MM.1S (cell line): Measurements from ENCODE around the gene MAPKAP1.

ENCODE experiments used
- EZH2 ChIP-seq: fragments of 300-600 bp; sonication (generic); optimal IDR thresholded peaks from 2 replicates; pipeline ENCODE3; 2017; ENCODE audit warnings: low read depth, mild to moderate bottlenecking, antibody characterized with exemption, low read length, mixed read lengths
- TF ChIP-seq, protein P1 (sequence below): fragments of 300-600 bp; sonication (generic); IDR thresholded peaks from 2 replicates; pipeline ENCODE4 v1.5.1; 2016; ENCODE audit warnings: antibody characterized with exemption, low read length, mixed read lengths

DNA sequence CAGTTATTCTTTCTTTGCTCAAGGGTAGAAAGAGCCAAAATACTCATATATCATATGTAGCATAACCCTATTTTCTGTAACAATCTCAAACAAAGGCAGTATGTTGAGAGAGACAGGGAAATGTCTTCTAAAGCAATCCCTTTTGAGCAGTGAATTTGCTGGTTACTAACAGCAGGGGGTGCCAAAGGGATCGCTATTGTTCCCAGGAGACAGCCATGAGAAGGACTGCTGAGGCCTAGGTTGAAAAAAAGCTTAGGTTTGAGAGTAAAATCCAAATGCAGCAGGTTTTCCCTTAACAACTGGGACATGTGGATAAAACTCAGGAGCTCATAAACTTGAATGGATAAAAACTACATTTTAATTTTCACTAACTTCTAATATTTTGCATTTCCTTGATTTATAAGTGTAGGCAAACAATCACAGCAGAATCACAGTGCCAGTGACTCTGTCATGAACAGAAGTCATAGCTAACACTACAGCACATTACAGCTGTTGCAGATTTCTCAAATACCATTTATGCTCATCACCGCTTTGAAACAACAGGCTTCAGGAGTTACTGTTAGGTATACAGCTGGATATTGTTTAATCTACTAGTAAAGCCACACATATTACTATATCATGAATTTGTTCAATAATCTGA lies 148.4 kb downstream of the MAPKAP1 start:
- TF ChIP-seq, protein P1, sequence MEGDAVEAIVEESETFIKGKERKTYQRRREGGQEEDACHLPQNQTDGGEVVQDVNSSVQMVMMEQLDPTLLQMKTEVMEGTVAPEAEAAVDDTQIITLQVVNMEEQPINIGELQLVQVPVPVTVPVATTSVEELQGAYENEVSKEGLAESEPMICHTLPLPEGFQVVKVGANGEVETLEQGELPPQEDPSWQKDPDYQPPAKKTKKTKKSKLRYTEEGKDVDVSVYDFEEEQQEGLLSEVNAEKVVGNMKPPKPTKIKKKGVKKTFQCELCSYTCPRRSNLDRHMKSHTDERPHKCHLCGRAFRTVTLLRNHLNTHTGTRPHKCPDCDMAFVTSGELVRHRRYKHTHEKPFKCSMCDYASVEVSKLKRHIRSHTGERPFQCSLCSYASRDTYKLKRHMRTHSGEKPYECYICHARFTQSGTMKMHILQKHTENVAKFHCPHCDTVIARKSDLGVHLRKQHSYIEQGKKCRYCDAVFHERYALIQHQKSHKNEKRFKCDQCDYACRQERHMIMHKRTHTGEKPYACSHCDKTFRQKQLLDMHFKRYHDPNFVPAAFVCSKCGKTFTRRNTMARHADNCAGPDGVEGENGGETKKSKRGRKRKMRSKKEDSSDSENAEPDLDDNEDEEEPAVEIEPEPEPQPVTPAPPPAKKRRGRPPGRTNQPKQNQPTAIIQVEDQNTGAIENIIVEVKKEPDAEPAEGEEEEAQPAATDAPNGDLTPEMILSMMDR, result peak; percentile 83
- TF ChIP-seq EZH2, result no peak
